HepG2 (cell line): ENCODE measurements around the gene GATA1. TPM values are rescaled to one million over a fixed set of nuclear protein-coding genes. Genes with fewer than 3 reads are reported as not detected.

ENCODE experiments used
- ATAC-seq: fragments of 200-7000 bp; cut with Tn5 transposase; 3 replicates; pipeline ENCODE4 v1.9.1; 2020; ENCODE audit warnings: mild to moderate bottlenecking, moderate library complexity
- BruUV-seq: library from RNA; stranded (reverse); fragments of 400-500 nt; replicated peaks from 2 replicates; lab custom pipeline; 2021; lab: Mats Ljungman, UMichigan
- CTCF ChIA-PET: fragments of 300-600 bp; formaldehyde crosslinking; extraction: SDS; loops from one replicate; lab custom pipeline; 2021; ENCODE audit warnings: low total read pairs, inconsistent platforms, low intra/inter-chr PET ratio; lab: Yijun Ruan, JAX
- POLR2A ChIA-PET: fragments of 350-600 bp; sonication (Branson Sonifier 250); formaldehyde crosslinking; loops from one replicate; lab custom pipeline; 2020; ENCODE audit warnings: antibody characterized with exemption, inconsistent platforms; lab: Yijun Ruan, JAX
- DNase-seq: peaks from one replicate; pipeline ENCODE4 v3.0.0-alpha.2; 2015; ENCODE audit warnings: low spot score
- FAIRE-seq: peaks from 3 replicates; lab custom pipeline; 2011; peaks lifted over from hg19 to GRCh38; lab: Jason Lieb, UNC
- H2AFZ ChIP-seq: one replicate; pipeline ENCODE4 v1.6.1; 2011; ENCODE audit warnings: low read length, inconsistent platforms
- H3K27ac ChIP-seq: fragments of 300-600 bp; 3 replicates; pipeline ENCODE4 v1.8.0; 2011; ENCODE audit warnings: mixed run types, mild to moderate bottlenecking, mixed read lengths, low read length, inconsistent platforms; ENCODE audit not compliant: insufficient read depth; ENCODE audit errors: extremely low read length
- H3K27me3 ChIP-seq, 2 experiments: fragments of 200-600 bp in 1 of 2; 2 replicates in 1 of 2; 3 replicates in 1 of 2; pipeline versions ENCODE4 v1.6.0 to v1.8.0; 2011; ENCODE audit warnings: low read length in 2 of 2, mild to moderate bottlenecking in 2 of 2, moderate library complexity in 2 of 2, inconsistent platforms in 1 of 2; ENCODE audit not compliant: insufficient read depth in 2 of 2, control insufficient read depth in 1 of 2
- H3K36me3 ChIP-seq, 2 experiments: fragments of 200-600 bp in 1 of 2; replicated peaks in 1 of 2; 2 replicates in 1 of 2; 3 replicates in 1 of 2; pipeline versions ENCODE4 v1.5.1 to v1.8.0; 2011; ENCODE audit warnings: low read length in 2 of 2, inconsistent platforms in 1 of 2; ENCODE audit not compliant: insufficient read depth in 2 of 2, control insufficient read depth in 1 of 2
- H3K4me1 ChIP-seq: 2 replicates; pipeline ENCODE4 v1.5.1; 2012; ENCODE audit warnings: low read length, inconsistent platforms; ENCODE audit not compliant: insufficient read depth
- H3K4me2 ChIP-seq: 2 replicates; pipeline ENCODE4 v1.6.0; 2011; ENCODE audit warnings: low read depth, low read length, inconsistent platforms
- H3K4me3 ChIP-seq, 3 experiments: fragments of 200-600 bp in 1 of 3; sonication (generic), shearing (Covaris generic) in 1 of 3; replicated peaks in 1 of 3; 2 replicates each; pipeline ENCODE4 v1.5.1; 2011 to 2016; ENCODE audit warnings: low read length in 3 of 3, inconsistent platforms in 2 of 3, low read depth in 2 of 3, mild to moderate bottlenecking in 2 of 3, control low read depth in 1 of 3, mixed read lengths in 1 of 3; ENCODE audit not compliant: insufficient read depth in 1 of 3
- H3K79me2 ChIP-seq: one replicate; pipeline ENCODE4 v1.6.1; 2011; ENCODE audit warnings: low read length, inconsistent platforms; ENCODE audit not compliant: insufficient read depth
- H3K9ac ChIP-seq: 2 replicates; pipeline ENCODE4 v1.6.0; 2011; ENCODE audit warnings: mild to moderate bottlenecking, low read depth, low read length, inconsistent platforms; ENCODE audit not compliant: insufficient read depth
- H3K9me3 ChIP-seq: 2 replicates; pipeline ENCODE4 v1.5.1; 2012; ENCODE audit warnings: mild to moderate bottlenecking, low read length
- H4K20me1 ChIP-seq: 2 replicates; pipeline ENCODE4 v1.6.0; 2011; ENCODE audit warnings: inconsistent platforms, mild to moderate bottlenecking, low read length, moderate library complexity; ENCODE audit not compliant: insufficient read depth
- CCAR2 ChIP-seq: fragments of 200-400 bp; formaldehyde crosslinking; optimal IDR thresholded peaks from 2 replicates; pipeline ENCODE3; 2018; ENCODE audit warnings: low read depth, mild to moderate bottlenecking, low read length, moderate library complexity
- CEBPG ChIP-seq: IDR thresholded peaks from 2 replicates; pipeline ENCODE4 v1.6.1; 2016
- HBP1 ChIP-seq: IDR thresholded peaks from 2 replicates; pipeline ENCODE4 v1.6.1; 2016; ENCODE audit warnings: low read depth, control low read depth
- HNF4G ChIP-seq, 2 experiments: sonication (generic) in 1 of 2; formaldehyde crosslinking in 1 of 2; IDR thresholded peaks; 2 replicates each; pipeline versions ENCODE4 v1.4.0 to v1.6.1; 2011 to 2020; ENCODE audit warnings: borderline replicate concordance in 2 of 2, low read depth in 2 of 2, mild to moderate bottlenecking in 2 of 2, low read length in 1 of 2, missing genetic modification reagents in 1 of 2, moderate library complexity in 1 of 2
- POGK ChIP-seq: sonication (generic); formaldehyde crosslinking; conservative IDR thresholded peaks from 2 replicates; pipeline ENCODE4 v1.8.0; 2022; ENCODE audit warnings: mild to moderate bottlenecking, moderate library complexity, missing genetic modification reagents
- ZFAT ChIP-seq: sonication (generic); formaldehyde crosslinking; conservative IDR thresholded peaks from 2 replicates; pipeline ENCODE4 v1.8.1; 2023; ENCODE audit warnings: missing genetic modification reagents, inconsistent platforms
- ZNF335 ChIP-seq: sonication (generic); formaldehyde crosslinking; IDR thresholded peaks from 2 replicates; pipeline ENCODE4 v1.4.0; 2020; ENCODE audit warnings: missing genetic modification reagents
- WGBS: methylation state at CpG from one replicate; pipeline ENCODE4 v1.1.6; 2017; ENCODE audit warnings: low lambda C conversion rate; 5-methylcytosine and 5-hydroxymethylcytosine counted together
- in situ Hi-C: cut with HindIII; loops from 2 replicates; pipeline ENCODE4 v1.10.0; 2017; ENCODE audit warnings: low pct_unique_long_range_greater_than_20kb; ENCODE audit not compliant: extremely low pct_ligation_motif_present
- intact Hi-C: fragments of 100-400 bp; cut with micrococcal nuclease; formaldehyde crosslinking; loops from one replicate; pipeline ENCODE4 v1.10.0; 2022; ENCODE audit not compliant: unreplicated experiment
- polyA plus RNA-seq, 8 experiments: library from polyadenylated mRNA; depleted of rRNA in 3 of 8; stranded (reverse) in 7 of 8; unstranded in 1 of 8; fragments of >200 nt; fragmentation: Illumina TruSeq in 4 of 8; extraction: Trizol in 4 of 8; gene quantifications; 2 replicates each; pipeline versions ENCODE4 v1.2.1 to v1.2.3, GENCODE V29; 2011 to 2016; ENCODE audit warnings: low read depth in 4 of 8, missing spikeins in 1 of 8, mixed read lengths in 1 of 8; ENCODE audit not compliant: insufficient read depth in 1 of 8
- total RNA-seq, 5 experiments: library from RNA; depleted of rRNA; stranded (reverse); fragments of >200 nt; fragmentation: Illumina TruSeq; extraction: Trizol; gene quantifications; 2 replicates each; pipeline ENCODE4 v1.2.3, GENCODE V29; 2016; ENCODE audit warnings: low read depth in 1 of 5

The GATA1 gene
- total and polyA plus RNA-seq, 2 of the 13 experiments (the other 11 are each of a cell fraction or from before 2014, with no cell fraction given) = 0.13 TPM; not detected in 1

- TF ChIP-seq HBP1 (CRISPR knock-in tag) (no peak), CCAR2 (no peak), CEBPG (CRISPR knock-in tag) (0 out of 2 replicates have a peak, but pooled peaks have one; percentile 28), HNF4G (IDR thresholded peaks at IDR 0.05; ENCODE audit: borderline replicate concordance, low read depth, low read length) (no peak), HNF4G (CRISPR knock-in tag; IDR thresholded peaks at IDR 0.05; ENCODE audit: borderline replicate concordance, low read depth) (no peak)
Observed at GRCh38 chrX:48769230-48769629, 17.2 kb upstream of the GATA1 start (continued).

GRCh38 chrX:48770296-48770695 lies 16.1 kb upstream of the GATA1 start:
- WGBS = 71% methylated on average over 6 of the region's 6 CpGs
- Histone ChIP-seq H3K36me3 (no peaks in the 10 kb centered on the region), H3K79me2 (no peaks in the 10 kb centered on the region), H3K27ac (no peak overlapping the region), H4K20me1 (no peaks in the 10 kb centered on the region), H3K4me1 (peaks cover 7% of the 10 kb centered on the region; the same call in 1 of the 2 replicates), H3K9me3 (no peaks in the 10 kb centered on the region), H3K4me2 (no peak overlapping the region), H3K4me3 (no peak overlapping the region), H3K9ac (no peak overlapping the region), H3K27me3 (no peaks in the 10 kb centered on the region), H2AFZ (no peak overlapping the region)
- POLR2A ChIA-PET = interaction anchor here (2.1 kb wide), 1 partner anchor 33 kb away, joined by 6 read pairs; no protein-coding TSS in a partner anchor
- intact Hi-C loops = no loop called here
- DNase-seq = no peak
- in situ Hi-C loops = no loop called here
- no TSS peak for BruUV-seq
- CTCF ChIA-PET = no interaction called here
- ATAC-seq = no peak
- no peak for TF ChIP-seq POGK
- no peak for TF ChIP-seq ZNF335 (CRISPR knock-in tag)
- TF ChIP-seq ZFAT (CRISPR knock-in tag) = no peak
- no peak for FAIRE-seq
